H1 (cell line): ENCODE measurements around the gene CAD. TPM values are rescaled to one million over a fixed set of nuclear protein-coding genes. Genes with fewer than 3 reads are reported as not detected.

Experiments
- CTCF ChIA-PET: fragments of 300-600 bp; sonication (Branson Sonifier 250); formaldehyde crosslinking; loops from one replicate; lab custom pipeline; 2021; ENCODE audit not compliant: partially characterized antibody; lab: Charles Lee
- POLR2A ChIA-PET: fragments of 300-600 bp; sonication (Branson Sonifier 250); formaldehyde crosslinking; loops from one replicate; lab custom pipeline; 2021; ENCODE audit warnings: inconsistent platforms; ENCODE audit not compliant: partially characterized antibody; lab: Charles Lee
- DNase-seq, 2 experiments: peaks; one replicate each; pipeline versions ENCODE4 v3.0.0 to v3.0.0-alpha.2; 2010 to 2022; ENCODE audit warnings: low spot score in 2 of 2, low read depth in 1 of 2, mixed read lengths in 1 of 2
- FAIRE-seq: peaks from 2 replicates; lab custom pipeline; 2011; peaks lifted over from hg19 to GRCh38; lab: Jason Lieb, UNC
- H2AFZ ChIP-seq: 2 replicates; pipeline ENCODE4 v1.8.1; 2012; ENCODE audit warnings: low read length, inconsistent platforms
- H2AK5ac ChIP-seq: 2 replicates; pipeline ENCODE4 v1.6.1; 2013; ENCODE audit warnings: low read depth, low read length
- H2BK120ac ChIP-seq: replicated peaks from 2 replicates; pipeline ENCODE3; 2013; ENCODE audit warnings: low read depth, low read length, inconsistent platforms
- H2BK12ac ChIP-seq: 2 replicates; pipeline ENCODE4 v1.6.1; 2013; ENCODE audit warnings: low read depth, low read length
- H2BK15ac ChIP-seq: 2 replicates; pipeline ENCODE4 v1.6.1; 2013; ENCODE audit warnings: low read length
- H2BK20ac ChIP-seq: 2 replicates; pipeline ENCODE4 v1.6.1; 2013; ENCODE audit warnings: low read length
- H2BK5ac ChIP-seq: 2 replicates; pipeline ENCODE4 v1.6.1; 2013; ENCODE audit warnings: low read depth, low read length
- H3K14ac ChIP-seq: 2 replicates; pipeline ENCODE4 v1.6.1; 2013; ENCODE audit warnings: inconsistent platforms; ENCODE audit not compliant: insufficient read length
- H3K18ac ChIP-seq: 2 replicates; pipeline ENCODE4 v1.6.1; 2013; ENCODE audit warnings: low read length; ENCODE audit errors: extremely low read depth
- H3K23ac ChIP-seq: 2 replicates; pipeline ENCODE4 v1.6.1; 2013; ENCODE audit warnings: inconsistent platforms; ENCODE audit not compliant: insufficient read length
- H3K23me2 ChIP-seq: 2 replicates; pipeline ENCODE4 v1.6.1; 2013; ENCODE audit warnings: low read depth, low read length
- H3K27ac ChIP-seq: 2 replicates; pipeline ENCODE4 v1.6.1; 2011; ENCODE audit warnings: low read depth, low read length, inconsistent platforms
- H3K27me3 ChIP-seq, 4 experiments: replicated peaks in 1 of 4; 1 replicate in 1 of 4; 2 replicates in 3 of 4; pipeline versions ENCODE4 v1.6.1 to v1.8.1; 2011 to 2013; ENCODE audit warnings: low read length in 3 of 4, mild to moderate bottlenecking in 3 of 4, inconsistent platforms in 2 of 4, mixed read lengths in 2 of 4, moderate library complexity in 1 of 4; ENCODE audit not compliant: control insufficient read depth in 3 of 4, insufficient read depth in 3 of 4; ENCODE audit errors: extremely low read depth in 1 of 4
- H3K36me3 ChIP-seq, 4 experiments: 2 replicates each; pipeline versions ENCODE4 v1.6.1 to v1.8.1; 2011 to 2013; ENCODE audit warnings: mild to moderate bottlenecking in 4 of 4, low read length in 3 of 4, moderate library complexity in 2 of 4, control low read depth in 1 of 4, inconsistent platforms in 1 of 4; ENCODE audit not compliant: insufficient read depth in 4 of 4, control insufficient read depth in 2 of 4
- H3K4ac ChIP-seq: replicated peaks from 2 replicates; pipeline ENCODE3; 2013; ENCODE audit warnings: low read length, low read depth, mixed read lengths, inconsistent platforms; ENCODE audit not compliant: insufficient read length
- H3K4me1 ChIP-seq, 4 experiments: replicated peaks in 1 of 4; 1 replicate in 1 of 4; 2 replicates in 3 of 4; pipeline versions ENCODE4 v1.6.1 to v1.8.1; 2011 to 2013; ENCODE audit warnings: low read length in 3 of 4, inconsistent platforms in 2 of 4, mixed read lengths in 1 of 4; ENCODE audit not compliant: insufficient read depth in 4 of 4, control insufficient read depth in 3 of 4
- H3K4me2 ChIP-seq, 2 experiments: 2 replicates each; pipeline versions ENCODE4 v1.6.1 to v1.8.1; 2011 to 2013; ENCODE audit warnings: low read depth in 2 of 2, low read length in 2 of 2, control low read depth in 1 of 2, inconsistent platforms in 1 of 2, mild to moderate bottlenecking in 1 of 2; ENCODE audit not compliant: insufficient read depth in 1 of 2
- H3K4me3 ChIP-seq, 4 experiments: fragments of 200-600, 300-600 bp in 1 of 4; sonication (generic), shearing (Covaris generic), sonication (Bioruptor Twin) in 1 of 4; 2 replicates each; pipeline versions ENCODE4 v1.5.1 to v1.8.1; 2011 to 2016; ENCODE audit warnings: low read length in 4 of 4, low read depth in 3 of 4, control low read depth in 2 of 4, inconsistent platforms in 2 of 4, mild to moderate bottlenecking in 2 of 4, mixed read lengths in 1 of 4, moderate library complexity in 1 of 4; ENCODE audit not compliant: insufficient read depth in 2 of 4; ENCODE audit errors: extremely low read depth in 1 of 4
- H3K56ac ChIP-seq: replicated peaks from 2 replicates; pipeline ENCODE3; 2013; ENCODE audit warnings: low read depth, mild to moderate bottlenecking, mixed read lengths, low read length, inconsistent platforms; ENCODE audit not compliant: insufficient read length
- H3K79me1 ChIP-seq: 2 replicates; pipeline ENCODE4 v1.6.1; 2013; ENCODE audit warnings: low read depth, low read length, control low read depth
- H3K79me2 ChIP-seq, 2 experiments: 2 replicates each; pipeline versions ENCODE4 v1.6.1 to v1.8.1; 2012 to 2013; ENCODE audit warnings: low read length in 2 of 2, mild to moderate bottlenecking in 2 of 2, inconsistent platforms in 1 of 2; ENCODE audit not compliant: insufficient read depth in 2 of 2, control insufficient read depth in 1 of 2
- H3K9ac ChIP-seq, 4 experiments: replicated peaks in 1 of 4; 1 replicate in 1 of 4; 2 replicates in 3 of 4; pipeline versions ENCODE4 v1.6.1 to v1.8.1; 2011 to 2013; ENCODE audit warnings: low read depth in 3 of 4, low read length in 3 of 4, control low read depth in 2 of 4, mild to moderate bottlenecking in 2 of 4, moderate library complexity in 2 of 4, inconsistent platforms in 1 of 4; ENCODE audit errors: extremely low read depth in 1 of 4
- H3K9me3 ChIP-seq, 2 experiments: 2 replicates each; pipeline versions ENCODE4 v1.6.1 to v1.8.1; 2012 to 2013; ENCODE audit warnings: mild to moderate bottlenecking in 2 of 2, moderate library complexity in 2 of 2, control low read depth in 1 of 2, inconsistent platforms in 1 of 2, low read depth in 1 of 2, low read length in 1 of 2, mixed read lengths in 1 of 2; ENCODE audit not compliant: insufficient read depth in 2 of 2
- H4K20me1 ChIP-seq, 2 experiments: replicated peaks in 1 of 2; 2 replicates each; pipeline versions ENCODE3 to v1.8.1; 2011 to 2013; ENCODE audit warnings: inconsistent platforms in 2 of 2, low read length in 2 of 2, mild to moderate bottlenecking in 1 of 2; ENCODE audit not compliant: insufficient read depth in 2 of 2, control insufficient read depth in 1 of 2
- H4K5ac ChIP-seq: 2 replicates; pipeline ENCODE4 v1.6.1; 2013; ENCODE audit warnings: low read length, low read depth, mixed read lengths, inconsistent platforms; ENCODE audit not compliant: insufficient read length
- H4K8ac ChIP-seq: 2 replicates; pipeline ENCODE4 v1.8.0; 2013; ENCODE audit warnings: mild to moderate bottlenecking, moderate library complexity, low read length, inconsistent platforms; ENCODE audit not compliant: insufficient read depth; ENCODE audit errors: extremely low read depth
- H4K91ac ChIP-seq: replicated peaks from 2 replicates; pipeline ENCODE3; 2013; ENCODE audit warnings: low read length, mixed read lengths, inconsistent platforms; ENCODE audit not compliant: insufficient read length
- BRCA1 ChIP-seq: IDR thresholded peaks from 2 replicates; pipeline ENCODE4 v1.6.1; 2012; ENCODE audit warnings: low read depth, low read length, improper control_type of control experiment
- CEBPB ChIP-seq: IDR thresholded peaks from 2 replicates; pipeline ENCODE4 v1.6.1; 2012; ENCODE audit warnings: low read depth, low read length
- CREB1 ChIP-seq: IDR thresholded peaks from 2 replicates; pipeline ENCODE4 v1.6.1; 2012; ENCODE audit warnings: inconsistent platforms
- HDAC6 ChIP-seq: IDR thresholded peaks from one replicate; pipeline ENCODE4 v1.7.1; 2012; ENCODE audit warnings: low read depth, mild to moderate bottlenecking, inconsistent platforms, low read length, moderate library complexity
- NANOG ChIP-seq: IDR thresholded peaks from 2 replicates; pipeline ENCODE4 v1.6.1; 2011; ENCODE audit warnings: low read length, low read depth, mild to moderate bottlenecking, inconsistent platforms; ENCODE audit not compliant: insufficient read depth, poor library complexity, severe bottlenecking
- NRF1 ChIP-seq: IDR thresholded peaks from 2 replicates; pipeline ENCODE4 v1.6.1; 2011; ENCODE audit warnings: mild to moderate bottlenecking, low read depth, low read length, improper control_type of control experiment
- POLR2A ChIP-seq, 2 experiments: IDR thresholded peaks; 1 replicate in 1 of 2; 2 replicates in 1 of 2; pipeline ENCODE4 v1.6.1; 2011; ENCODE audit warnings: low read depth in 2 of 2, low read length in 2 of 2, mild to moderate bottlenecking in 2 of 2; ENCODE audit errors: control extremely low read depth in 1 of 2
- POU5F1 ChIP-seq: IDR thresholded peaks from 2 replicates; pipeline ENCODE4 v1.6.1; 2011; ENCODE audit warnings: low read depth, mild to moderate bottlenecking, low read length, moderate library complexity
- RAD21 ChIP-seq, 2 experiments: IDR thresholded peaks in 1 of 2; conservative IDR thresholded peaks in 1 of 2; 2 replicates each; pipeline ENCODE4 v1.6.1; 2011; ENCODE audit warnings: low read depth in 2 of 2, low read length in 2 of 2, improper control_type of control experiment in 1 of 2, inconsistent platforms in 1 of 2, mild to moderate bottlenecking in 1 of 2, moderate library complexity in 1 of 2
- SUZ12 ChIP-seq: fragments of 200-600 bp; sonication (generic); IDR thresholded peaks from 2 replicates; pipeline ENCODE4 v1.6.1; 2012; ENCODE audit warnings: mild to moderate bottlenecking, inconsistent platforms, low read length, moderate library complexity, mixed read lengths
- TAF7 ChIP-seq: optimal IDR thresholded peaks from 2 replicates; pipeline ENCODE3; 2011; ENCODE audit warnings: low read depth, mild to moderate bottlenecking, inconsistent platforms, low read length, moderate library complexity, borderline replicate concordance
- WGBS, 2 experiments: shearing (Covaris generic) in 1 of 2; methylation state at CpG; one replicate each; pipeline versions ENCODE4 v1.1.6 to v1.1.7; 2013 to 2015; ENCODE audit warnings: low lambda C conversion rate in 2 of 2, mixed read lengths in 2 of 2, inconsistent platforms in 1 of 2, low coverage in 1 of 2, missing lambda C conversion rate in 1 of 2; ENCODE audit not compliant: insufficient replicate concordance in 2 of 2, insufficient coverage in 1 of 2, insufficient read length in 1 of 2; ENCODE audit errors: extremely low coverage in 1 of 2, missing lambda C conversion rate in 1 of 2; 5-methylcytosine and 5-hydroxymethylcytosine counted together
- polyA plus RNA-seq, 7 experiments: library from polyadenylated mRNA; depleted of rRNA in 3 of 7; stranded (reverse) in 5 of 7; unstranded in 2 of 7; fragments of >200 nt in 5 of 7; fragments of 200-250 nt in 2 of 7; gene quantifications; 1 replicate in 5 of 7; 2 replicates in 1 of 7; 4 replicates in 1 of 7; pipeline versions ENCODE4 v1.2.1 to v1.2.3, GENCODE V29; 2011 to 2013; ENCODE audit warnings: missing spikeins in 2 of 7, mixed read lengths in 2 of 7
- total RNA-seq: library from RNA; stranded (reverse); fragmentation: NEBNext Ultra II Directional; extraction: Animal tissue kit (Norgen Biotek cat#: 25700); gene quantifications from 2 replicates; pipeline ENCODE4 v1.2.1, GENCODE V29; 2021
- TF ChIP-seq, protein P1 (sequence below): IDR thresholded peaks from 2 replicates; pipeline ENCODE4 v1.6.1; 2012; ENCODE audit warnings: inconsistent platforms

Gene CAD
- total and polyA plus RNA-seq, 2 of the 8 experiments (the other 6 are each of a cell fraction or from before 2014, with no cell fraction given): 130 to 146 TPM

DNA sequence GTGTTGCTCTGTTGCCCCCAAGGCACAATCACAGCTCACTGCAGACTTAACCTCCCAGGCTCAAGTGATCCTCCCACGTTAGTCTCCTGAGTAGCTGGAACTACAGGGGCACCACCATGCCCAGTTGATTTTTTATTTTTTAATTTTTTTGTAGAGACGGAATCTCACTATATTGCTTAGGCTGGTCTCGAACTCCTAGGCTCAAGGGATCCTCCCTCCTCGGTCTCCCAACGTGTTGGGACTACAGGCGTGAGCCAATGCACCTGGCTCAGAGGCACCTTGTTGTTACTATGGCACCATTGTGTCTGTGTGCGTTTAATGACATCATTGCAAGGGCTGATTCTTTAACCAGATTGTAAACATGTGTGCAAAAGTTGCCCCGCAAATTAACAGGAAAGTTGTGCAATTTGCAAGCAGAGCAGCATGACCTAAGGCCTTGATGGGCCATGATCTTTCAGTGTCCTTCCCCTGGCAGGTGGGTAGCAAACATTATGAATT, 45.8 kb upstream of the CAD start:
- Histone ChIP-seq H4K20me1 (no peaks in the 10 kb centered on the region), H3K9me3 (no peaks in the 10 kb centered on the region), H2BK20ac (no peak overlapping the region), H3K14ac (no peak overlapping the region), H2AFZ (no peak overlapping the region), H3K79me1 (no peaks in the 10 kb centered on the region; the same call in 1 of the 2 replicates), H3K4ac (no peak overlapping the region), H2BK120ac (no peak overlapping the region), H2BK12ac (no peak overlapping the region), H3K23me2 (no peaks in the 10 kb centered on the region; the same call in 1 of the 2 replicates), H3K36me3 (no peaks in the 10 kb centered on the region), H2BK5ac (no peak overlapping the region), H2AK5ac (no peak overlapping the region), H3K4me3 (no peak overlapping the region), H3K9ac (no peak overlapping the region), H3K27me3 (no peaks in the 10 kb centered on the region; a peak in 4 of 7 replicates), H3K56ac (no peak overlapping the region), H4K5ac (no peak overlapping the region), H4K8ac (no peak overlapping the region), H3K27ac (no peak overlapping the region), H3K79me2 (no peaks in the 10 kb centered on the region), H3K23ac (no peak overlapping the region), H4K91ac (no peak overlapping the region), H3K18ac (no peak overlapping the region), H3K4me2 (no peak overlapping the region), H3K4me1 (no peaks in the 10 kb centered on the region; a peak in 1 of 7 replicates), H2BK15ac (no peak overlapping the region)
- FAIRE-seq (no peak), DNase-seq (no peak)
- CTCF ChIA-PET: interaction anchor here (0.8 to 3.7 kb wide), 12 partner anchors 10 to 75 kb away, joined by 3 to 36 read pairs (median 12); partner anchors contain the start of genes PRR30 and TCF23
- WGBS, 2 experiments: 88% methylated on average over 8 of the region's 8 CpGs; no CpG with 5 or more reads in 1 of the 2 experiments
- POLR2A ChIA-PET: interaction anchor here (0.6 kb wide), 1 partner anchor 86 kb away, joined by 3 read pairs; no protein-coding TSS in a partner anchor
- TF ChIP-seq CEBPB (no peak), HDAC6 (no peak), NANOG (no peak), SUZ12 (no peak), POU5F1 (no peak), POLR2A (IDR thresholded peaks at IDR 0.05; ENCODE audit: control extremely low read depth in 1 of 2, low read depth in 2 of 2, low read length in 2 of 2) (no peak), CREB1 (no peak), RAD21 (IDR thresholded peaks at IDR 0.05 in 1 of 2, conservative IDR thresholded peaks at IDR 0.05 in 1 of 2; ENCODE audit: low read depth in 2 of 2, low read length in 2 of 2) (no peak), NRF1 (no peak), TAF7 (no peak), BRCA1 (no peak)
- TF ChIP-seq, protein P1, sequence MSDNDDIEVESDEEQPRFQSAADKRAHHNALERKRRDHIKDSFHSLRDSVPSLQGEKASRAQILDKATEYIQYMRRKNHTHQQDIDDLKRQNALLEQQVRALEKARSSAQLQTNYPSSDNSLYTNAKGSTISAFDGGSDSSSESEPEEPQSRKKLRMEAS: no peak
